Right lobe of liver (tissue), 6 donors: Measurements from ENCODE around the gene RUVBL2. TPM values are rescaled to one million over a fixed set of nuclear protein-coding genes. Genes with fewer than 3 reads are reported as not detected.

Source experiments
- ATAC-seq, 4 donors: fragments of 200-7000 bp; cut with Tn5 transposase; one replicate each; pipeline ENCODE4 v1.9.1; 2020; ENCODE audit warnings: mild to moderate bottlenecking in 4 of 4, moderate library complexity in 4 of 4
- DNase-seq, 3 donors: peaks; one replicate each; pipeline ENCODE4 v3.0.0-alpha.2; 2020
- H3K27ac ChIP-seq, 3 donors: fragments of 200-600 bp; one replicate each; pipeline ENCODE4 v1.8.0; 2022
- H3K27me3 ChIP-seq, 2 donors: fragments of 200-600 bp; one replicate each; pipeline ENCODE4 v1.8.0; 2022
- H3K36me3 ChIP-seq, 4 donors: fragments of 200-600 bp; sonication (generic) in 1 of 4; one replicate each; pipeline versions ENCODE4 v1.5.1 to v1.8.0; 2017 to 2022; ENCODE audit warnings: control low read depth in 1 of 4
- H3K4me1 ChIP-seq, 4 donors: fragments of 200-600 bp; sonication (generic) in 1 of 4; one replicate each; pipeline versions ENCODE4 v1.5.1 to v1.8.0; 2017 to 2022; ENCODE audit warnings: control low read depth in 1 of 4
- H3K4me3 ChIP-seq, 3 donors: fragments of 200-600 bp; one replicate each; pipeline ENCODE4 v1.8.0; 2022
- H3K9me3 ChIP-seq, 4 donors: fragments of 200-600 bp; sonication (generic) in 1 of 4; one replicate each; pipeline versions ENCODE4 v1.5.1 to v1.8.0; 2017 to 2022; ENCODE audit warnings: control low read depth in 1 of 4
- POLR2A ChIP-seq: fragments of 450-650 bp; IDR thresholded peaks from one replicate; pipeline ENCODE4 v1.6.1; 2017; ENCODE audit warnings: antibody characterized with exemption, mild to moderate bottlenecking
- WGBS: methylation state at CpG from one replicate; pipeline ENCODE4 v1.1.6; 2018; ENCODE audit warnings: low coverage, low lambda C conversion rate; ENCODE audit not compliant: insufficient coverage; ENCODE audit errors: missing lambda C conversion rate; 5-methylcytosine and 5-hydroxymethylcytosine counted together
- intact Hi-C, 2 donors: fragments of 100-400 bp; cut with DNase I; formaldehyde crosslinking; loops; one replicate each; pipeline versions ENCODE4 v1.11.2 to v1.14.1; 2022
- total RNA-seq, 6 experiments: library from RNA; depleted of rRNA in 2 of 6; stranded (reverse); fragments of >200 nt in 2 of 6; fragmentation: NEBNext Ultra II Directional in 3 of 6; extraction: Animal tissue kit (Norgen Biotek cat#: 25700) in 3 of 6; gene quantifications; one replicate each; pipeline versions ENCODE4 v1.1.0 to v1.2.4, GENCODE V29; 2016 to 2023
- TF ChIP-seq, protein P1 (sequence below), 4 donors: fragments of 200-600 bp in 3 of 4; fragments of 450-650 bp in 1 of 4; IDR thresholded peaks; one replicate each; pipeline versions ENCODE4 v1.5.1 to v1.8.0; 2016 to 2022; ENCODE audit warnings: antibody characterized with exemption in 4 of 4, mild to moderate bottlenecking in 2 of 4
- donor health status: DM: no; HTN: yes; CAD: no.
- donor health status: DM: no; HTN: no; CAD: no.
- donor health status: DM: no; HTN: no; CAD: no.
- donor health status: DM: no; HTN: yes; CAD: no.
- donor health status: DM: no; HTN: yes; CAD: no.

RUVBL2 gene
- total RNA-seq, 6 experiments from 2014 or later, result 22.8 to 66.7 (median 32.3) TPM

DNA sequence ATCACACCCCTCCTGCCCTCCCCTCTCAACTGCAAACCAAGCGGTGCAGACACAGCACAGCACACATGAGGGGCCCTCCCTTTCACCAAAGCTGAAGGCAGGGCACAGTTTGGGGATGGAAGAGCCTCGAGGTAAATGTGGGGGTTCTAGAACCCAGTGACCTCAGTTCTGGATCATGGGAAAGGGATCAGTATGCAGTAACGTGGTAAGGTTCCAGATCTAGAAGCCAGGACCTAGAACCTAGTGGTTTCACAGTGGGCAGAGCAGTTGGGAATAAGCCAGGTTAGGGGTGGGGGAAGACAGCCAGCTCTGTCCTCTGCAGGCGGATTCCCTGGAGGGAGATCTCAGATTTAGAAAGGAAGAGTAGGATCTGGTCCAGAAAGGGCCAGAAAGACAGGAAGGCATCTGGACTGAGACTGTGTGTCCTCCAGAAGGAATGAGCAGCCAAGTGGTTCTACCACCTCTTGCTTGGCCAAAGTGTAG is 25.5 kb upstream of the RUVBL2 start:
- peak in 1 of 3 donors; percentile 64 for DNase-seq

DNA sequence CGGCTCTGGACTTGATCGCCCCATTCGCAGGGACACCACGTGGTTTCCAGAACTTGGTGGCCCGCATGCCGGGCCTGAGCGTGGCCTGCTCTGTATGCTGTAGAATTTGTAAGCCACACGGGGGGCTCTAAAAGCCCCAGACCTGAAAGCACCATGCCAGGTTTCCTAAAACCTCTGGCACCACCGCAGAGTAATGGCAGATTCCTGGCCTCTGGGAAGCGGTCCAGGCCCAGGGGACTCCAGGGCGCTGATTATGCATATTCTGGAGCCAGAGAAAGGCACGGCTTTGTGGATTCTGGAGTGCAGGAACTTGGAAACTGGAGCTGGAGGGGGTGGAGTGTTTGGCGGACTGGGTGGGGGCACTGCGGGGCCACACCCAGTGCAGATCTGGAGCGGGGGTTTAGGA is 24.9 kb upstream of the RUVBL2 start:
- Histone ChIP-seq H3K9me3 (no peaks in the 10 kb centered on the region), H3K4me3 (no peak overlapping the region), H3K36me3 (peaks cover 0 to 41% (median 2%) of the 10 kb centered on the region in 4 donors), H3K4me1 (peaks cover 0 to 11% (median 0%) of the 10 kb centered on the region in 4 donors), H3K27me3 (no peaks in the 10 kb centered on the region), H3K27ac (peak overlapping the region; percentile 2 to 99 (median 97))
- DNase-seq, result peak; percentile 42 to 78 (median 74)
- TF ChIP-seq, protein P1, sequence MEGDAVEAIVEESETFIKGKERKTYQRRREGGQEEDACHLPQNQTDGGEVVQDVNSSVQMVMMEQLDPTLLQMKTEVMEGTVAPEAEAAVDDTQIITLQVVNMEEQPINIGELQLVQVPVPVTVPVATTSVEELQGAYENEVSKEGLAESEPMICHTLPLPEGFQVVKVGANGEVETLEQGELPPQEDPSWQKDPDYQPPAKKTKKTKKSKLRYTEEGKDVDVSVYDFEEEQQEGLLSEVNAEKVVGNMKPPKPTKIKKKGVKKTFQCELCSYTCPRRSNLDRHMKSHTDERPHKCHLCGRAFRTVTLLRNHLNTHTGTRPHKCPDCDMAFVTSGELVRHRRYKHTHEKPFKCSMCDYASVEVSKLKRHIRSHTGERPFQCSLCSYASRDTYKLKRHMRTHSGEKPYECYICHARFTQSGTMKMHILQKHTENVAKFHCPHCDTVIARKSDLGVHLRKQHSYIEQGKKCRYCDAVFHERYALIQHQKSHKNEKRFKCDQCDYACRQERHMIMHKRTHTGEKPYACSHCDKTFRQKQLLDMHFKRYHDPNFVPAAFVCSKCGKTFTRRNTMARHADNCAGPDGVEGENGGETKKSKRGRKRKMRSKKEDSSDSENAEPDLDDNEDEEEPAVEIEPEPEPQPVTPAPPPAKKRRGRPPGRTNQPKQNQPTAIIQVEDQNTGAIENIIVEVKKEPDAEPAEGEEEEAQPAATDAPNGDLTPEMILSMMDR (IDR thresholded peaks at IDR 0.05), result no peak
- TF ChIP-seq POLR2A, result no peak
- WGBS, result 60% methylated on average over 1 of the region's 15 CpGs
- intact Hi-C loops, result loop anchor here in 1 of 2 donors (10.0 kb wide), 1 partner anchor 64 kb away; the partner anchor contains the start of gene NUCB1
- ATAC-seq, result no peak

More for the DNA sequence above, 25.5 kb upstream of the RUVBL2 start:
- TF ChIP-seq, protein P1 (IDR thresholded peaks at IDR 0.05), result no peak
- TF ChIP-seq POLR2A, result no peak
- no peak overlapping the region for H3K4me3 ChIP-seq
- intact Hi-C loops, result loop anchor here in 1 of 2 donors (10.0 kb wide), 1 partner anchor 63 kb away; the partner anchor contains the start of gene NUCB1
- peak overlapping the region; percentile 2 to 99 (median 97) for H3K27ac ChIP-seq
- 13% methylated on average over 4 of the region's 4 CpGs for WGBS
- peaks cover 0 to 11% (median 0%) of the 10 kb centered on the region in 4 donors for H3K4me1 ChIP-seq
- ATAC-seq, result peak in 1 of 4 donors; percentile 0
- no peaks in the 10 kb centered on the region for H3K27me3 ChIP-seq
- peaks cover 0 to 35% (median 1%) of the 10 kb centered on the region in 4 donors for H3K36me3 ChIP-seq
- H3K9me3 ChIP-seq, result no peaks in the 10 kb centered on the region

DNA sequence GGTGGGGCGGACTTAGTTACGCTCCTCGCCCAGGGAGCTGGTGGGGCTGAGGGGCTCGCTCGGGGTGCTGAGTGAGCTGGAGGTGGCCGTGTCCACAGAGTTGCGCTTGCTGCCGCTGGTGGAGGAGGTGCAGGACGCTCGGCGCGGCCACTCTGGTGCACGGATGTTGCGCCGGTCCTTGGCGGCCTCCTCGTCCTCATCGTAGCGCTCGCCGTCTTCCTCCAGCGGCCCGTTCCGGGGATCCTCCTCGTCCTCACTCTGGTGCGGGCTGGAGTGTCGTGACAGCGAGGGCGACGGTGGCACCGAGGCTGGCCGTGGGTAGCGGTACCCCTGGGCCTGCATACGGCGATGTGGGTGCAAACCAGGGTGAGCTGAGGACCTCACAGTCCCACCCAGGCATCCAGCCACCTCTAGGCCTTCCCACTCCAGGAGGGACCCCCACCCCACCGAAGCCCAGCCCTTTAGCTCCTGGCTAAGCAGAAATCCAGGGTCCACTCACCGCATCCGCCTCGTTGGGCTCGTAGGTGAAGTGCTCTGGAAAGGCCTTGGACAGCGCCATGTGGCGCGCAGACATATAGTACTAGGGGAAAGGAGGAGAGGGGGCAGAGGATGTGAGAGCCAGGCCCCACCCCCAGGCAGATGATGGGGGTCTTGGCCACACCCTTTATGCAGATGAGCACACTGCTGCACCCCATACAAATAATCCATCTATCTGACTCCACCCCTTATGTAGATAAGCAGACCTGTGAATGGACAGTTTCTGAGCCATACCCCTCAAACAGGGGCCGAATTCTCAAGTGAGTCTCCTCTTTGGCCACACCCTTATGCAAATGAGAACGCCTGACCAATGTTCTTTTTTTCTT is 24.2 kb upstream of the RUVBL2 start:
- 86% methylated on average over 12 of the region's 45 CpGs for WGBS
- H3K36me3 ChIP-seq, result peaks cover 0 to 48% (median 5%) of the 10 kb centered on the region in 4 donors
- intact Hi-C loops, result loop anchor here in 1 of 2 donors (10.0 kb wide), 1 partner anchor 65 kb away; the partner anchor contains the start of gene NUCB1
- peak overlapping the region in 1 of 3 donors; percentile 99 for H3K27ac ChIP-seq
- H3K4me1 ChIP-seq, result peaks cover 0 to 11% (median 0%) of the 10 kb centered on the region in 4 donors
- H3K9me3 ChIP-seq, result no peaks in the 10 kb centered on the region
- H3K27me3 ChIP-seq, result no peaks in the 10 kb centered on the region
- ATAC-seq, result no peak
- no peak overlapping the region for H3K4me3 ChIP-seq
- DNase-seq, result peak in 1 of 3 donors; percentile 43
- peak; percentile 4 for TF ChIP-seq POLR2A
- TF ChIP-seq, protein P1 (IDR thresholded peaks at IDR 0.05), result no peak

DNA sequence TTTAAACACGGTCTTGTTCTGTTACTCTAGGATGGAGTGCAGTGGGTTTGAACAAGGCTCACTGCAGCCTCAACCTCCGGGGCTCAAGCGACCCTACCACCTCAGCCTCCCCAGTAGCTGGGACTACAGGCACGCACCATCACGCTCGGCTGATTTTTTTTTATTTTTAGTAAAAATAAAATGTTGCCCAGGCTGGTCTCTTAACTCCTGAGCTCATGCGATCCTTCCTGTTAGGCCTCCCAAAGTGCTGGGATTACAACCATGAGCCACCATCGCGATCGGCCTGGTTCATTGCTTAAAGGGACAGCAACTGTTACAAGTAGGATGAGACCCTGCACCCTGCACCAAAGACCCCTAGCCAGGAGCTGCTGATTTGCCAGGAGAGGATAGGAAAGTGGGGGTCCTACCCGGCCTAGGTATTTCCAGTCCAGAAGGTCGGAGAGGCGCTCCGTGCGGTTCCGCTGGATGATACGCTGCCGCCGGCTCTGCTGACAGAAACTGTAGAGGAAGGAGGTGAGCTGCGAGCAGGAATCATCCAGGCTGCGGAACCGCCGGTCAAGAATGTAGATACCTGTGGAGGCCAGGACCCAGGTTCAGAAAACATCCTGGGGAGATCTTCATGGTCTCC is 23.4 kb upstream of the RUVBL2 start:
- H3K27me3 ChIP-seq, result no peaks in the 10 kb centered on the region
- ATAC-seq (no peak), DNase-seq (peak in 1 of 3 donors; percentile 34)
- intact Hi-C loops, result no loop called here
- no peaks in the 10 kb centered on the region for H3K9me3 ChIP-seq
- H3K4me3 ChIP-seq, result no peak overlapping the region
- 80% methylated on average over 10 of the region's 23 CpGs for WGBS
- H3K36me3 ChIP-seq, result peaks cover 0 to 50% (median 5%) of the 10 kb centered on the region in 4 donors
- TF ChIP-seq, protein P1 (IDR thresholded peaks at IDR 0.05), result no peak
- no peak for TF ChIP-seq POLR2A
- H3K4me1 ChIP-seq, result peaks cover 0 to 11% (median 0%) of the 10 kb centered on the region in 4 donors
- H3K27ac ChIP-seq, result no peak overlapping the region
